Gastrocnemius medialis (tissue), 4 donors: ENCODE measurements around the gene CXCR5. TPM values are rescaled to one million over a fixed set of nuclear protein-coding genes. Genes with fewer than 3 reads are reported as not detected.

ENCODE experiments used
- ATAC-seq, 2 donors: fragments of 150-250 bp; one replicate each; pipeline ENCODE4 v1.9.1; 2016
- DNase-seq, 2 donors: peaks; one replicate each; pipeline ENCODE4 v3.0.0-alpha.2; 2019
- H3K27ac ChIP-seq, 4 donors: fragments of 200-600 bp; sonication (generic); 1 replicate in 1 of 4; 2 replicates in 3 of 4; pipeline ENCODE4 v1.5.1; 2016 to 2018; ENCODE audit warnings: mild to moderate bottlenecking in 2 of 4, moderate library complexity in 1 of 4
- H3K27me3 ChIP-seq, 3 donors: fragments of 200-600 bp; sonication (generic) in 2 of 3; 1 replicate in 1 of 3; 2 replicates in 2 of 3; pipeline versions ENCODE4 v1.5.1 to v1.6.0; 2016 to 2019; ENCODE audit warnings: mild to moderate bottlenecking in 1 of 3, moderate library complexity in 1 of 3
- H3K36me3 ChIP-seq, 2 donors: fragments of 200-600 bp; sonication (generic) in 1 of 2; one replicate each; pipeline ENCODE4 v1.5.1; 2017 to 2018
- H3K4me1 ChIP-seq, 2 donors: fragments of 200-600 bp; sonication (generic) in 1 of 2; one replicate each; pipeline ENCODE4 v1.5.1; 2016 to 2017; ENCODE audit warnings: mild to moderate bottlenecking in 2 of 2
- H3K4me3 ChIP-seq, 4 donors: fragments of 200-600 bp; sonication (generic) in 3 of 4; 1 replicate in 1 of 4; 2 replicates in 3 of 4; pipeline ENCODE4 v1.5.1; 2016 to 2019; ENCODE audit warnings: mild to moderate bottlenecking in 2 of 4
- H3K9me3 ChIP-seq, 3 donors: fragments of 200-600 bp; sonication (generic) in 2 of 3; 1 replicate in 1 of 3; 2 replicates in 2 of 3; pipeline ENCODE4 v1.5.1; 2016 to 2019
- CTCF ChIP-seq, 5 experiments: fragments of 450-650 bp in 3 of 5; fragments of 200-600 bp in 2 of 5; sonication (generic) in 2 of 5; IDR thresholded peaks in 4 of 5; conservative IDR thresholded peaks in 1 of 5; 1 replicate in 4 of 5; 2 replicates in 1 of 5; pipeline ENCODE4 v1.5.1; 2016 to 2019; ENCODE audit warnings: antibody characterized with exemption in 5 of 5, mild to moderate bottlenecking in 3 of 5, moderate library complexity in 3 of 5
- POLR2A ChIP-seq, 2 donors: fragments of 450-650 bp; IDR thresholded peaks; one replicate each; pipeline ENCODE4 v1.6.1; 2017; ENCODE audit warnings: antibody characterized with exemption in 2 of 2, mild to moderate bottlenecking in 2 of 2, moderate library complexity in 2 of 2
- in situ Hi-C, 4 donors: fragments of 200-750 bp; cut with MboI; loops; one replicate each; pipeline versions ENCODE4 v1.15.0 to v1.8.0; 2017; ENCODE audit warnings: low sequenced_read_pairs in 4 of 4
- intact Hi-C: fragments of 100-400 bp; cut with DNase I; formaldehyde crosslinking; loops from one replicate; pipeline ENCODE4 v1.15.1; 2023; ENCODE audit warnings: low total_unique reads
- total RNA-seq, 4 donors: library from RNA; depleted of rRNA; stranded (reverse); fragments of >200 nt; gene quantifications; one replicate each; pipeline versions ENCODE4 v1.1.0 to v1.2.3, GENCODE V29; 2016

The CXCR5 gene
- total RNA-seq, 4 donors from 2014 or later = not detected

- H3K4me1 ChIP-seq = peaks cover under 1 to 4% of the 10 kb centered on the region in 2 donors
- in situ Hi-C loops = no loop called here
- intact Hi-C loops = loop anchor here (5.0 kb wide), 1 partner anchor 37 kb away; no protein-coding TSS in a partner anchor
- H3K9me3 ChIP-seq = no peaks in the 10 kb centered on the region
- DNase-seq (no peak), ATAC-seq (no peak)
- H3K27me3 ChIP-seq = no peaks in the 10 kb centered on the region
- H3K36me3 ChIP-seq = peaks cover 0 to 19% of the 10 kb centered on the region in 2 donors
- H3K27ac ChIP-seq = no peak overlapping the region
- no peak for TF ChIP-seq CTCF (IDR thresholded peaks at IDR 0.05 in 4 of 5, conservative IDR thresholded peaks at IDR 0.05 in 1 of 5)
- no peak for TF ChIP-seq POLR2A (IDR thresholded peaks at IDR 0.05)
- no peak overlapping the region for H3K4me3 ChIP-seq
Measured at GRCh38 chr11:118895093-118896039, 11.7 kb downstream of the CXCR5 start.

GRCh38 chr11:118896472-118896913 is 12.8 kb downstream of the CXCR5 start:
- DNase-seq (no peak), ATAC-seq (no peak)
- no peak overlapping the region for H3K27ac ChIP-seq
- TF ChIP-seq CTCF (IDR thresholded peaks at IDR 0.05 in 4 of 5, conservative IDR thresholded peaks at IDR 0.05 in 1 of 5) (no peak), POLR2A (IDR thresholded peaks at IDR 0.05) (no peak)
- H3K4me3 ChIP-seq = no peak overlapping the region
- peaks cover 0 to 30% of the 10 kb centered on the region in 2 donors for H3K36me3 ChIP-seq
- intact Hi-C loops = loop anchor here (5.0 kb wide), 1 partner anchor 36 kb away; no protein-coding TSS in a partner anchor
- in situ Hi-C loops = no loop called here
- H3K4me1 ChIP-seq = peaks cover 0 to 4% of the 10 kb centered on the region in 2 donors
- no peaks in the 10 kb centered on the region for H3K27me3 ChIP-seq
- H3K9me3 ChIP-seq = no peaks in the 10 kb centered on the region

GRCh38 chr11:118896921-118897591 is 13.4 kb downstream of the CXCR5 start:
- H3K4me3 ChIP-seq = no peak overlapping the region
- intact Hi-C loops (loop anchor here (5.0 kb wide), 1 partner anchor 35 kb away; no protein-coding TSS in a partner anchor), in situ Hi-C loops (no loop called here)
- ATAC-seq (no peak), DNase-seq (no peak)
- peaks cover 0 to 36% of the 10 kb centered on the region in 2 donors for H3K36me3 ChIP-seq
- TF ChIP-seq POLR2A (IDR thresholded peaks at IDR 0.05) = no peak
- no peak for TF ChIP-seq CTCF (IDR thresholded peaks at IDR 0.05 in 4 of 5, conservative IDR thresholded peaks at IDR 0.05 in 1 of 5)
- H3K27ac ChIP-seq = no peak overlapping the region
- H3K4me1 ChIP-seq = peaks cover 0 to 4% of the 10 kb centered on the region in 2 donors
- no peaks in the 10 kb centered on the region for H3K9me3 ChIP-seq
- H3K27me3 ChIP-seq = no peaks in the 10 kb centered on the region

- in situ Hi-C loops = no loop called here
- no peaks in the 10 kb centered on the region for H3K27me3 ChIP-seq
- H3K4me3 ChIP-seq = no peak overlapping the region
- intact Hi-C loops = loop anchor here (5.0 kb wide), 1 partner anchor 34 kb away; no protein-coding TSS in a partner anchor
- DNase-seq (no peak), ATAC-seq (no peak)
- H3K9me3 ChIP-seq = no peaks in the 10 kb centered on the region
- TF ChIP-seq CTCF (IDR thresholded peaks at IDR 0.05 in 4 of 5, conservative IDR thresholded peaks at IDR 0.05 in 1 of 5) = no peak
- TF ChIP-seq POLR2A (IDR thresholded peaks at IDR 0.05) = no peak
- H3K36me3 ChIP-seq = peaks cover 0 to 43% of the 10 kb centered on the region in 2 donors
- no peak overlapping the region for H3K27ac ChIP-seq
- H3K4me1 ChIP-seq = peaks cover 0 to 4% of the 10 kb centered on the region in 2 donors
Measured at GRCh38 chr11:118897721-118898310, 14.1 kb downstream of the CXCR5 start.
